Activated CD8-positive, alpha-beta memory T cell treated with anti-CD3 and anti-CD28 coated beads for 4 hours (primary cell): ENCODE measurements around the gene PLA2G4C.

Experiments
- DNase-seq, 2 donors: peaks; one replicate each; pipeline ENCODE4 v3.0.0-alpha.2; 2020; ENCODE audit warnings: low read depth in 2 of 2

PLA2G4C gene, protein sequence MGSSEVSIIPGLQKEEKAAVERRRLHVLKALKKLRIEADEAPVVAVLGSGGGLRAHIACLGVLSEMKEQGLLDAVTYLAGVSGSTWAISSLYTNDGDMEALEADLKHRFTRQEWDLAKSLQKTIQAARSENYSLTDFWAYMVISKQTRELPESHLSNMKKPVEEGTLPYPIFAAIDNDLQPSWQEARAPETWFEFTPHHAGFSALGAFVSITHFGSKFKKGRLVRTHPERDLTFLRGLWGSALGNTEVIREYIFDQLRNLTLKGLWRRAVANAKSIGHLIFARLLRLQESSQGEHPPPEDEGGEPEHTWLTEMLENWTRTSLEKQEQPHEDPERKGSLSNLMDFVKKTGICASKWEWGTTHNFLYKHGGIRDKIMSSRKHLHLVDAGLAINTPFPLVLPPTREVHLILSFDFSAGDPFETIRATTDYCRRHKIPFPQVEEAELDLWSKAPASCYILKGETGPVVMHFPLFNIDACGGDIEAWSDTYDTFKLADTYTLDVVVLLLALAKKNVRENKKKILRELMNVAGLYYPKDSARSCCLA

GRCh38 chr19:48110350-48110966, at the start of gene PLA2G4C:
TSS of gene PLA2G4C (minus strand) at chr19:48110817. CDS start at chr19:48106529, 4,288 bp downstream.
- DNase-seq: peak; percentile 58 to 68

GRCh38 chr19:48158210-48158790, 47.7 kb upstream of the PLA2G4C start:
- DNase-seq: no peak

DNA sequence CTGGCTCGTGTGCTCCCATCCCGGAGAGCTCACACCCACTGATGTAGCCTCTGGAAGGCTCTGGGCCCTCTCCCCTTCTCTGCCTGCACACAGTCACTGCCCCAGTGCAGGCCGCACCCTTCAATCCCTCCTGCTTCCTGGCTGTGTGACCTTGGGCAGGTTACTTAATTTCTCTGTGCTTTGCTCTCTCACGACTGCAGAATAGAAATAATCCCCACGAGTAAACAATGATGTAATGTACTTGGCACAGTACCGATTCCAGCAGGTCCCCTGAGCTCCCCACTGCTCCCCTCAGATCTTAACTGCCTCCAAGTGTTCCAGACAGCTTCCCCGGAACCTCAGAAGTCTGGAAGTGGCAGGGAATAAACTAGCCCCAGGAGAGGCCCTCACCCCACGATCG, 43.4 kb upstream of the PLA2G4C start:
- no peak for DNase-seq

DNA sequence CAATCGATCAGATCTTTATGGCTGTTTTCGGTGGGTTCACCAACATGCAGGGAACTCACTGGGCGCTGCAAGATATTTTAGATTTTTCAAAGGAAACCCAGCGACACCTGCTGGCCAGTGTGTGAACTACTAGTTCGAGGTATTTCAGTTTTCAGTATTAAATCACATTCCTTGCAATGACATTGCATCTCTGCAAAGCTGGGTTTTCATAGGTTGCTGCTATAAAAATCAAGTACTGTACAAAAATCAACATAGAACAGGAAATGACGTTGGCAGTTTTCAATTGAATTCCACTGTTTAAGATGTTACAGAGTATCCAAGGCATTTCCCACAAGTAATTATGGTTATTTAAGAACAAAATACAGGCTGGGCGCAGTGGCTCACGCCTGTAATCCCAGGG, 41.9 kb upstream of the PLA2G4C start:
- peak; percentile 55 to 56 for DNase-seq

DNA sequence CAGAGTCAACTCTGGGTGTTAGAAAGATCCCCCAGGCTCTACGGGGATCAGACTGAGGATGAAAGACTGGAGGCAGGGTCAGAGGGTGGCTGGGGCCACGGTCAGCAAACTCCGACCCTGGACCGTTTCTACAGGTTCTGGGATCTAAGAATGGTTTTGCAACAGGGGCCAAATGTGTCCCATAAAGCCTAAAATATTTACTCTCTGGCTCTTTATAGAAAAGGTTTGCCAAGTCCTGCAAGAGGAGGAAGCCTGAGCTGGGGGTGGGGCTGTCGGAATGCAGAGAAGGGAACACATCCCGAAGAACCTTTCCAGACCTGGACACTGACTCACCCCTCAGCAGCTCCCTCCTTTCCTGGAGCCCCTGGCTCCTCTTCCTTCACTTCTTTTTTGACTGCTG, 38.8 kb upstream of the PLA2G4C start:
- DNase-seq: no peak

- no peak for DNase-seq
These were observed 38.0 kb upstream of the PLA2G4C start for GRCh38 chr19:48148576-48148975.

GRCh38 chr19:48147597-48148175, 37.1 kb upstream of the PLA2G4C start:
- DNase-seq: no peak

DNA sequence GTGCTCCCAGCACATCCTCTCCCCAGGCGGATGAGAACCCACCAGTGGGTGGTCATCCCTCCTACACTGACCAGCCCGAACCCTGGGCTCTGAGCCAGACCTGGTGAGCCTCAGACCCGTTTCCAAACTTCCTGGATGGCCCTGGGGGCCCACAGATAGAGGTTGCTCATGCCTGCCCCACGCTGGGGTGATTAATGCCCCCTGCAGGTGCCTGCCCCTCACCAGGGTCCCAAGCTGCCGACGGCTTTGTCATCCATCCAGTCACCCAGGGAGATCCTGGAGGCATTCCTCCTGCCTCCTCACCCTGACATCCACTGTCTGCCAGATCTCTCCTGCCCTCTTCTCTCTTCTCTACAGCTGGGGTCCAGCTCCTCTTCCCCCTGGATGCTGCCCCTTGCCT, 28.4 kb upstream of the PLA2G4C start:
- no peak for DNase-seq

DNA sequence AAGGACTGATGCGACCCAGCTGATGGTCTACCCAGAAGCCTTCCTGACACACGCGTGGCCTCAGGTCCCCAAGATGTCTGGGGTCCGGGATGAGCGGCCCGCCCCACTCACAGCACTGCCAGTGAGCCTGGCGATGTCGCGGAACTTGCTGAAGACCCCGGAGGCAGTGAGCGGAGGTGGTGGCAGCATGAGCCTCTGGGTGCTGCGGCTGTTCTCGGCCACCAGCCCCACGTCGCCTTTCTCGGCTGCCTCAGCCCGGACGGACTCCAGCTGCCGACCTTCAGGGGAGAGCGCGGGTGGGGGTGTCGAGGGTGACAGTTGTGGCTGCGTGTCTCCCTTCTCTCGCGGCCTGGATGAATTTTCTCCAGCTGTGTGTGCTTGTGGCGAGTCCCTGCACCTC, 26.8 kb upstream of the PLA2G4C start:
- no peak for DNase-seq

GRCh38 chr19:48136547-48136946, 25.9 kb upstream of the PLA2G4C start:
- DNase-seq: no peak

GRCh38 chr19:48135411-48135810, 24.8 kb upstream of the PLA2G4C start:
- no peak for DNase-seq

- no peak for DNase-seq
These were observed 22.5 kb upstream of the PLA2G4C start for GRCh38 chr19:48133094-48133493.

DNA sequence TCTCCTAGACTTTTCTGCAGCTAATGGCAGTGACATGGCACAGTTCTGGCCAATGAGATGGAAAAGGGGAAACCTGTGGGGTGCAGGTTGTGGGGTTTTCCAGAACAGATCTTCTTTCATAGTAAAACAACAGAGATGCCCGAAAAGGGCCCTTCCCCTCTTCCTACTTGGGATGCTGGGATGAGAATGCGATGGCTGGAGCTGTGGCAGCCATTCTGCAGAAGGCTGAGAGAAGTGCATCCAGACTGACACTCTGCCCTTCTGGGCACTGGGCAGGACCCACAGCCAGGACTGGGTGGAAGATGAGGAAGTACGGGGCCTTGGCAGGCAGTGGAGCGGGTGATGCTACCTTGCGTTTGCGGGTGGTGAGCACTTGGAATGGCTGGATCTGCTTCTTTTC, 16.9 kb upstream of the PLA2G4C start:
- DNase-seq: no peak

GRCh38 chr19:48123907-48124651, 13.5 kb upstream of the PLA2G4C start:
- DNase-seq: no peak

DNA sequence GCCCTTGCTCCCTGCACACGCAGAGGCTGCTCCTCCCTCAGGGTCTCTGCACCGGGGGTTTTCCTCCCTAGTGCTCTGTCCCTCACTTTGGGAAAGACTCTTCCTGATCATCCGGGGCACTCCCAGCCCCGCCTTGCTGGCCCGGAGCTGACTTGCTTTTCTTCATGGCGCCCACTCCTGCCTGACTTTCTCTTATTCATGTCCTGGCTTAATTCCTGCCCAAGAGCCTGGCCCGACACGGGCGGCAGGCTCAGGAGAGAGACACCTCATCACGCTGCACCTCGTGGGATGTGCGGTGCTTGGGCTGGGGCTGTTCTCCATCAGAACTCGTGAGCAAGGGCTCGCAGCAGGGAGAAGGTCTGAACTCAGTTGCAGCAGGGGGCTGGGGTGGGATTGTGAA, 11.8 kb upstream of the PLA2G4C start:
- no peak for DNase-seq

GRCh38 chr19:48121909-48122371, 11.3 kb upstream of the PLA2G4C start:
- no peak for DNase-seq

GRCh38 chr19:48121066-48121465, 10.4 kb upstream of the PLA2G4C start:
- DNase-seq: no peak

GRCh38 chr19:48120505-48120904, 9.9 kb upstream of the PLA2G4C start:
- DNase-seq: no peak

- no peak for DNase-seq
These were observed 7.5 kb upstream of the PLA2G4C start for GRCh38 chr19:48118131-48118517.

DNA sequence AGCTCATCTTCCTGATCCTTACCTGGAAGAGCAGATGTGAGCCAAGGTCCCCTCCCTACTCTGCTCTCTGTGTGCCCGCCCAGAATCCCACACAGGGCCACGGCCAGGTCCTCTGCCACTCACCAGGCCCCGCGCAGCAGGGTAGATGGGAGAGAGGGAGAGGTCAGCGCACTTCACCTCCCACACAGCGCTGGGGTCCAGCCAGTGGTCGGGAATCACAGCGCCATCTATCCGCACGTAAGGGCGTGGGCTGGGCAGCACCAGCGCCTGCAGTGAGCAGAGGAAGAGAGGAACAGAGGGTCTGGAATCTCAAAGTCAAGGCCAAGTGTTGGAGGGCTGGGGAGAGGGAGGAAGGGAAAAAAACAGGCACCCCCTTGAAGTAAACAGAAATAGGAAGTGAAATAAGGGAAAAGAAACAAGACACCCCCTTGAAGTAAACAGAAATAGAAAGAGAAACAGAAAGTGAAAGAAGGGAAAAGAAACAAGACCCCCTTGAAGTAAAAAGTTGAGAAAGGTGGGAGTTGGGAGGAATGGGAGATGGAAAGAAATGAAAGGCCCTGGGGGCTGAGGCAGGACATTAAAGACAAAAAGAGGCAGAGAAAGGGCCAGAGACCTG, 7.0 kb upstream of the PLA2G4C start:
- no peak for DNase-seq
